ENCODE results near the gene IMMP2L. TPM values are rescaled to one million over a fixed set of nuclear protein-coding genes. Genes with fewer than 3 reads are reported as not detected.
A peak's percentile ranks its signal among the peaks of the same experiment; 100 is the strongest.

Gene IMMP2L
- total RNA-seq, 1 experiment from 2014 or later, result 8.7 TPM

- no peak for DNase-seq (ENCODE audit: low spot score)
These were observed 346.7 kb downstream of the IMMP2L start for GRCh38 chr7:111215550-111215949.

- no peak for DNase-seq (ENCODE audit: low spot score)
These were observed 349.3 kb downstream of the IMMP2L start for GRCh38 chr7:111212857-111213523.

- no peak for DNase-seq (ENCODE audit: low spot score)
These were observed 351.3 kb downstream of the IMMP2L start for GRCh38 chr7:111210996-111211395.

GRCh38 chr7:111210043-111210442 lies 352.2 kb downstream of the IMMP2L start:
- DNase-seq (ENCODE audit: low spot score), result no peak

GRCh38 chr7:111205251-111205650 lies 357.0 kb downstream of the IMMP2L start:
- no peak for DNase-seq (ENCODE audit: low spot score)

- no peak for DNase-seq (ENCODE audit: low spot score)
These were observed 360.0 kb downstream of the IMMP2L start for GRCh38 chr7:111202321-111202720.

- DNase-seq (ENCODE audit: low spot score), result no peak
These were observed 362.6 kb downstream of the IMMP2L start for GRCh38 chr7:111199643-111200042.

- DNase-seq (ENCODE audit: low spot score), result peak; percentile 99
These were observed 364.0 kb downstream of the IMMP2L start for GRCh38 chr7:111198255-111198654.

GRCh38 chr7:111196655-111197054 lies 365.6 kb downstream of the IMMP2L start:
- DNase-seq (ENCODE audit: low spot score), result no peak

- no peak for DNase-seq (ENCODE audit: low spot score)
These were observed 369.5 kb downstream of the IMMP2L start for GRCh38 chr7:111192614-111193413.

GRCh38 chr7:111190804-111191203 lies 371.5 kb downstream of the IMMP2L start:
- no peak for DNase-seq (ENCODE audit: low spot score)

- no peak for DNase-seq (ENCODE audit: low spot score)
These were observed 377.3 kb downstream of the IMMP2L start for GRCh38 chr7:111184987-111185386.

- no peak for DNase-seq (ENCODE audit: low spot score)
These were observed 379.0 kb downstream of the IMMP2L start for GRCh38 chr7:111183321-111183720.

- DNase-seq (ENCODE audit: low spot score), result no peak
These were observed 382.0 kb downstream of the IMMP2L start for GRCh38 chr7:111180338-111180737.

- no peak for DNase-seq (ENCODE audit: low spot score)
These were observed 386.3 kb downstream of the IMMP2L start for GRCh38 chr7:111175908-111176441.

- no peak for DNase-seq (ENCODE audit: low spot score)
These were observed 387.8 kb downstream of the IMMP2L start for GRCh38 chr7:111174510-111174909.

- no peak for DNase-seq (ENCODE audit: low spot score)
These were observed 388.3 kb downstream of the IMMP2L start for GRCh38 chr7:111173990-111174389.

GRCh38 chr7:111173528-111173927 lies 388.8 kb downstream of the IMMP2L start:
- DNase-seq (ENCODE audit: low spot score), result no peak

GRCh38 chr7:111172564-111173257 lies 389.6 kb downstream of the IMMP2L start:
- no peak for DNase-seq (ENCODE audit: low spot score)

- DNase-seq (ENCODE audit: low spot score), result peak; percentile 43
These were observed 394.1 kb downstream of the IMMP2L start for GRCh38 chr7:111168182-111168581.

- DNase-seq (ENCODE audit: low spot score), result no peak
These were observed 397.9 kb downstream of the IMMP2L start for GRCh38 chr7:111164442-111164841.

GRCh38 chr7:111162692-111163091 lies 399.6 kb downstream of the IMMP2L start:
- peak; percentile 27 for DNase-seq (ENCODE audit: low spot score)
